H9 (cell line): Measurements from ENCODE around the gene MXD4. TPM values are rescaled to one million over a fixed set of nuclear protein-coding genes. Genes with fewer than 3 reads are reported as not detected.

Source experiments
- DNase-seq: peaks from one replicate; pipeline ENCODE4 v3.0.0-alpha.2; 2017
- H2AFZ ChIP-seq: one replicate; pipeline ENCODE4 v1.6.1; 2013; ENCODE audit warnings: mild to moderate bottlenecking, low read length, control low read depth, moderate library complexity
- H2AK5ac ChIP-seq: 2 replicates; pipeline ENCODE4 v1.6.1; 2013; ENCODE audit warnings: low read length, control low read depth, mixed read lengths; ENCODE audit not compliant: insufficient read length
- H2BK120ac ChIP-seq: one replicate; pipeline ENCODE4 v1.6.1; 2013; ENCODE audit warnings: low read depth, mild to moderate bottlenecking, low read length, control low read depth, inconsistent platforms; ENCODE audit not compliant: poor library complexity, severe bottlenecking
- H2BK12ac ChIP-seq: 2 replicates; pipeline ENCODE4 v1.6.1; 2013; ENCODE audit warnings: low read length, control low read depth, mixed read lengths, low read depth; ENCODE audit not compliant: insufficient read length
- H2BK15ac ChIP-seq: 2 replicates; pipeline ENCODE4 v1.6.1; 2013; ENCODE audit warnings: low read depth, low read length, control low read depth
- H2BK20ac ChIP-seq: one replicate; pipeline ENCODE4 v1.6.1; 2013; ENCODE audit warnings: low read depth, mild to moderate bottlenecking, low read length, control low read depth, inconsistent platforms; ENCODE audit not compliant: poor library complexity, severe bottlenecking
- H2BK5ac ChIP-seq: 2 replicates; pipeline ENCODE4 v1.6.1; 2013; ENCODE audit warnings: low read length, control low read depth, mixed read lengths; ENCODE audit not compliant: insufficient read length
- H3K14ac ChIP-seq: 2 replicates; pipeline ENCODE4 v1.6.1; 2013; ENCODE audit warnings: low read length, control low read depth; ENCODE audit not compliant: insufficient read depth
- H3K18ac ChIP-seq: 2 replicates; pipeline ENCODE4 v1.6.1; 2013; ENCODE audit warnings: low read depth, mild to moderate bottlenecking, mixed read lengths, low read length, control low read depth; ENCODE audit not compliant: insufficient read length
- H3K23ac ChIP-seq: 2 replicates; pipeline ENCODE4 v1.6.1; 2013; ENCODE audit warnings: low read length, control low read depth, mixed read lengths, low read depth; ENCODE audit not compliant: insufficient read length
- H3K23me2 ChIP-seq: 2 replicates; pipeline ENCODE4 v1.6.1; 2013; ENCODE audit warnings: low read depth, mild to moderate bottlenecking, mixed read lengths, low read length, control low read depth; ENCODE audit not compliant: insufficient read length, poor library complexity, severe bottlenecking
- H3K27ac ChIP-seq: 2 replicates; pipeline ENCODE4 v1.5.1; 2013; ENCODE audit warnings: low read length, control low read depth, mixed read lengths, low read depth; ENCODE audit not compliant: insufficient read length
- H3K27me3 ChIP-seq: 2 replicates; pipeline ENCODE4 v1.6.1; 2013; ENCODE audit warnings: low read length, control low read depth, inconsistent platforms; ENCODE audit not compliant: insufficient read depth
- H3K4ac ChIP-seq: 2 replicates; pipeline ENCODE4 v1.6.1; 2013; ENCODE audit warnings: low read depth, mild to moderate bottlenecking, control low read depth, inconsistent platforms, low read length, moderate library complexity
- H3K4me1 ChIP-seq: 2 replicates; pipeline ENCODE4 v1.6.1; 2013; ENCODE audit warnings: low read length, control low read depth, inconsistent platforms; ENCODE audit not compliant: insufficient read depth
- H3K4me2 ChIP-seq: 2 replicates; pipeline ENCODE4 v1.6.1; 2013; ENCODE audit warnings: low read length, control low read depth, mixed read lengths; ENCODE audit not compliant: insufficient read length, insufficient read depth
- H3K56ac ChIP-seq: 2 replicates; pipeline ENCODE4 v1.6.1; 2013; ENCODE audit warnings: low read depth, mild to moderate bottlenecking, mixed read lengths, low read length, control low read depth; ENCODE audit not compliant: insufficient read length
- H3K79me1 ChIP-seq: 2 replicates; pipeline ENCODE4 v1.6.1; 2013; ENCODE audit warnings: low read depth, mild to moderate bottlenecking, moderate library complexity, low read length, control low read depth, inconsistent platforms; ENCODE audit not compliant: insufficient read depth, poor library complexity, severe bottlenecking
- H3K79me2 ChIP-seq: 2 replicates; pipeline ENCODE4 v1.6.1; 2013; ENCODE audit warnings: low read length, control low read depth, inconsistent platforms; ENCODE audit not compliant: insufficient read depth
- H3K9ac ChIP-seq: 2 replicates; pipeline ENCODE4 v1.6.1; 2013; ENCODE audit warnings: low read length, control low read depth, mixed read lengths; ENCODE audit not compliant: insufficient read length; ENCODE audit errors: extremely low read depth
- H3K9me3 ChIP-seq: one replicate; pipeline ENCODE4 v1.6.1; 2013; ENCODE audit warnings: low read depth, low read length, inconsistent platforms; ENCODE audit not compliant: control insufficient read depth
- H3T11ph ChIP-seq: one replicate; pipeline ENCODE4 v1.6.1; 2013; ENCODE audit warnings: mild to moderate bottlenecking, low read length, control low read depth, inconsistent platforms
- H4K20me1 ChIP-seq: one replicate; pipeline ENCODE4 v1.6.1; 2013; ENCODE audit not compliant: control insufficient read depth, insufficient read length, insufficient read depth
- H4K5ac ChIP-seq: 2 replicates; pipeline ENCODE4 v1.6.1; 2013; ENCODE audit warnings: low read depth, mild to moderate bottlenecking, mixed read lengths, low read length, control low read depth; ENCODE audit not compliant: insufficient read length
- H4K8ac ChIP-seq: replicated peaks from 2 replicates; pipeline ENCODE4 v1.6.1; 2013; ENCODE audit warnings: low read length, control low read depth, mixed read lengths, low read depth; ENCODE audit not compliant: insufficient read length
- H4K91ac ChIP-seq: 2 replicates; pipeline ENCODE4 v1.6.1; 2013; ENCODE audit warnings: low read depth, mild to moderate bottlenecking, moderate library complexity, mixed read lengths, low read length, control low read depth; ENCODE audit not compliant: insufficient read length
- H3K27ac Mint-ChIP-seq, 3 experiments: 2 replicates in 2 of 3; 3 replicates in 1 of 3; pipeline ENCODE4 v1.8.0; 2020 to 2021; ENCODE audit warnings: mixed read lengths in 3 of 3, mild to moderate bottlenecking in 1 of 3, moderate library complexity in 1 of 3
- H3K27me3 Mint-ChIP-seq: 2 replicates; pipeline ENCODE4 v1.8.0; 2021; ENCODE audit warnings: low read depth, mild to moderate bottlenecking, moderate library complexity, mixed read lengths
- H3K36me3 Mint-ChIP-seq, 3 experiments: 2 replicates in 2 of 3; 3 replicates in 1 of 3; pipeline ENCODE4 v1.8.0; 2020 to 2021; ENCODE audit warnings: low read depth in 3 of 3, mixed read lengths in 3 of 3; ENCODE audit not compliant: insufficient read depth in 1 of 3
- H3K4me1 Mint-ChIP-seq, 2 experiments: 2 replicates each; pipeline ENCODE4 v1.8.0; 2020; ENCODE audit warnings: mixed read lengths in 2 of 2
- H3K4me3 Mint-ChIP-seq, 2 experiments: 2 replicates in 1 of 2; 3 replicates in 1 of 2; pipeline ENCODE4 v1.8.0; 2020 to 2021; ENCODE audit warnings: mild to moderate bottlenecking in 2 of 2, mixed read lengths in 2 of 2, moderate library complexity in 1 of 2
- H3K9me3 Mint-ChIP-seq, 2 experiments: 2 replicates in 1 of 2; 3 replicates in 1 of 2; pipeline ENCODE4 v1.8.0; 2020; ENCODE audit warnings: mild to moderate bottlenecking in 2 of 2, mixed read lengths in 2 of 2, moderate library complexity in 1 of 2
- CTCF ChIP-seq: fragments of 200-600 bp; sonication (generic); conservative IDR thresholded peaks from 3 replicates; pipeline ENCODE4 v1.8.0; 2021; ENCODE audit warnings: antibody characterized with exemption, mild to moderate bottlenecking
- WGBS: extraction: QIAGEN DNeasy Blood & Tissue Kit; methylation state at CpG from one replicate; pipeline ENCODE4 v1.1.7; 2013; ENCODE audit warnings: missing lambda C conversion rate, low lambda C conversion rate, mixed read lengths; ENCODE audit not compliant: insufficient read length; ENCODE audit errors: extremely low coverage; 5-methylcytosine and 5-hydroxymethylcytosine counted together
- total RNA-seq: library from RNA; stranded (reverse); gene quantifications from 2 replicates; pipeline ENCODE4 v1.2.1, GENCODE V29; 2021

Gene MXD4
- total RNA-seq, 1 experiment from 2014 or later: 24.1 TPM

GRCh38 chr4:2304321-2304876, 42.5 kb upstream of the MXD4 start:
- no peaks in the 10 kb centered on the region for H3K27me3 ChIP-seq
- H3K4ac ChIP-seq: no peak overlapping the region
- no CpG with 5 or more reads among the region's 32 CpGs for WGBS
- H2BK5ac ChIP-seq: no peak overlapping the region
- no peak overlapping the region for H2BK120ac ChIP-seq
- no peak overlapping the region for H3K4me2 ChIP-seq
- no peak overlapping the region for H3K9ac ChIP-seq
- no peak overlapping the region for H4K8ac ChIP-seq
- H3K27ac ChIP-seq: no peak overlapping the region
- no peak overlapping the region for H4K5ac ChIP-seq
- H3K4me1 ChIP-seq: no peaks in the 10 kb centered on the region
- no peak overlapping the region for H3K14ac ChIP-seq
- no peak overlapping the region for H2BK12ac ChIP-seq
- H3K9me3 ChIP-seq: peaks cover 6% of the 10 kb centered on the region
- Mint-ChIP-seq H3K4me1 (no peaks in the 10 kb centered on the region), H3K36me3 (peaks cover 4 to 12% (median 11%) of the 10 kb centered on the region in 3 experiments; a peak in 5 of 7 replicates), H3K27me3 (peaks cover 2% of the 10 kb centered on the region), H3K27ac (no peak overlapping the region), H3K4me3 (no peak overlapping the region), H3K9me3 (peaks cover 17 to 19% of the 10 kb centered on the region in 2 experiments)
- no peak overlapping the region for H2AFZ ChIP-seq
- no peak overlapping the region for H3T11ph ChIP-seq
- TF ChIP-seq CTCF: no peak
- no peak overlapping the region for H3K56ac ChIP-seq
- DNase-seq: no peak
- H4K20me1 ChIP-seq: no peaks in the 10 kb centered on the region
- H2BK15ac ChIP-seq: no peak overlapping the region; the same call in 1 of the 2 replicates
- H3K79me1 ChIP-seq: no peaks in the 10 kb centered on the region
- no peak overlapping the region for H3K18ac ChIP-seq
- no peak overlapping the region for H2AK5ac ChIP-seq
- H3K23me2 ChIP-seq: no peaks in the 10 kb centered on the region
- H3K79me2 ChIP-seq: no peaks in the 10 kb centered on the region
- no peak overlapping the region for H2BK20ac ChIP-seq
- no peak overlapping the region for H3K23ac ChIP-seq
- no peak overlapping the region for H4K91ac ChIP-seq
